Ishikawa (cell line): ENCODE measurements around the gene VPS45.

Source experiments
- RAD21 ChIP-seq: IDR thresholded peaks from 2 replicates; pipeline ENCODE4 v1.6.1; 2012; ENCODE audit warnings: low read depth
- YY1 ChIP-seq: IDR thresholded peaks from 2 replicates; pipeline ENCODE4 v1.6.1; 2012; ENCODE audit warnings: low read depth

GRCh38 chr1:150179867-150180266 lies 112.3 kb downstream of the VPS45 start:
- no peak for TF ChIP-seq YY1
- TF ChIP-seq RAD21 = no peak
